Neural crest cell (in vitro differentiated cells): ENCODE data around the gene AFTPH. TPM values are rescaled to one million over a fixed set of nuclear protein-coding genes. Genes with fewer than 3 reads are reported as not detected.
A peak's percentile ranks its signal among the peaks of the same experiment; 100 is the strongest.

ENCODE experiments used
- DNase-seq: peaks from one replicate; pipeline ENCODE4 v3.0.0; 2021; ENCODE audit warnings: low read depth, mixed read lengths, low spot score
- H3K27ac Mint-ChIP-seq: one replicate; pipeline ENCODE4 v1.8.0; 2021; ENCODE audit warnings: mild to moderate bottlenecking, mixed read lengths; ENCODE audit not compliant: unreplicated experiment
- H3K27me3 Mint-ChIP-seq: 2 replicates; pipeline ENCODE4 v1.8.0; 2021; ENCODE audit warnings: low read depth, mild to moderate bottlenecking, mixed read lengths
- H3K36me3 Mint-ChIP-seq: 2 replicates; pipeline ENCODE4 v1.8.0; 2021; ENCODE audit warnings: low read depth, mild to moderate bottlenecking, mixed read lengths
- H3K4me1 Mint-ChIP-seq: 2 replicates; pipeline ENCODE4 v1.8.0; 2021; ENCODE audit warnings: mixed read lengths
- H3K4me3 Mint-ChIP-seq: one replicate; pipeline ENCODE4 v1.8.0; 2021; ENCODE audit warnings: mild to moderate bottlenecking, mixed read lengths
- H3K9me3 Mint-ChIP-seq: 2 replicates; pipeline ENCODE4 v1.8.0; 2021; ENCODE audit warnings: mixed read lengths
- total RNA-seq: library from RNA; stranded (reverse); gene quantifications from 2 replicates; pipeline ENCODE4 v1.2.1, GENCODE V29; 2021
- TF ChIP-seq, protein P1 (sequence below): fragments of 200-600 bp; sonication (generic); conservative IDR thresholded peaks from 2 replicates; pipeline ENCODE4 v1.5.0; 2021; ENCODE audit warnings: antibody characterized with exemption, mild to moderate bottlenecking

The AFTPH gene
- total RNA-seq, 1 donor from 2014 or later, result 17.3 TPM

DNA sequence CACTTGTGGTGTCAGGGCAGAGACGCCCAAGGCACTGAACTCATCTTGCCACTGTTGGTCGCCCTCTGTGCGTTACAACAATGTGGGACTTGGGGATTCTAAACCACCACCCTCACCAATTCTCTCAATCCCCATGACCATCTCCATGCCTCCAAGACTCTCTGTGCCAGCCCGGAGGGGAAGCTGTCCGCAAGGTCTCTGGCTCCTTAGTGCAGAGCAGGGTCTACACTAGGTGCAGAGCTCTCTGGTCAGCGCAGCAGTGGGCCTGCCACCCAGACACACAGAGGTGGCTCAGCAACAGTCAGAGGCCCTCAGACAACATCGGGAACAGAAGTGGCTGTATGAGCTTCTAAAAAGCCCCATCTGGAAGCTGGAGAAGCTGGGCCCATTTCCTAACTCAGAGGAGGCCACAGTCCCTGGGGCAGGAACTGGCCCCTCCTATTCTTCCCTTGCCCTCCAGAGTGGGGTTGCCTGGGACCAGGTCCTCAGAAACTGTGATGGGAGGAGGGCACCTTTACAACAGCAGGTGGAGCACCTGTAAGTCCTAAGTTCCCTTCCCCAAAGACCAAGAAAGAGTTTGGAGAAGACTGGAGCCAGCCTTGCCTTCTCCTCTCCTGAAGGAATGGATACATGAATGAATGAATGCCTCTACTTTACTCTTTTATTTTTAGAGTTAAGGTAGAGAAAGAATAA lies 91.9 kb downstream of the AFTPH start:
- no peak for DNase-seq
- Mint-ChIP-seq H3K9me3 (peaks cover 2% of the 10 kb centered on the region), H3K36me3 (no peaks in the 10 kb centered on the region), H3K4me3 (no peak overlapping the region), H3K27me3 (peaks cover 3% of the 10 kb centered on the region), H3K27ac (no peak overlapping the region), H3K4me1 (peaks cover 27% of the 10 kb centered on the region)
- TF ChIP-seq, protein P1, sequence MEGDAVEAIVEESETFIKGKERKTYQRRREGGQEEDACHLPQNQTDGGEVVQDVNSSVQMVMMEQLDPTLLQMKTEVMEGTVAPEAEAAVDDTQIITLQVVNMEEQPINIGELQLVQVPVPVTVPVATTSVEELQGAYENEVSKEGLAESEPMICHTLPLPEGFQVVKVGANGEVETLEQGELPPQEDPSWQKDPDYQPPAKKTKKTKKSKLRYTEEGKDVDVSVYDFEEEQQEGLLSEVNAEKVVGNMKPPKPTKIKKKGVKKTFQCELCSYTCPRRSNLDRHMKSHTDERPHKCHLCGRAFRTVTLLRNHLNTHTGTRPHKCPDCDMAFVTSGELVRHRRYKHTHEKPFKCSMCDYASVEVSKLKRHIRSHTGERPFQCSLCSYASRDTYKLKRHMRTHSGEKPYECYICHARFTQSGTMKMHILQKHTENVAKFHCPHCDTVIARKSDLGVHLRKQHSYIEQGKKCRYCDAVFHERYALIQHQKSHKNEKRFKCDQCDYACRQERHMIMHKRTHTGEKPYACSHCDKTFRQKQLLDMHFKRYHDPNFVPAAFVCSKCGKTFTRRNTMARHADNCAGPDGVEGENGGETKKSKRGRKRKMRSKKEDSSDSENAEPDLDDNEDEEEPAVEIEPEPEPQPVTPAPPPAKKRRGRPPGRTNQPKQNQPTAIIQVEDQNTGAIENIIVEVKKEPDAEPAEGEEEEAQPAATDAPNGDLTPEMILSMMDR, result no peak

DNA sequence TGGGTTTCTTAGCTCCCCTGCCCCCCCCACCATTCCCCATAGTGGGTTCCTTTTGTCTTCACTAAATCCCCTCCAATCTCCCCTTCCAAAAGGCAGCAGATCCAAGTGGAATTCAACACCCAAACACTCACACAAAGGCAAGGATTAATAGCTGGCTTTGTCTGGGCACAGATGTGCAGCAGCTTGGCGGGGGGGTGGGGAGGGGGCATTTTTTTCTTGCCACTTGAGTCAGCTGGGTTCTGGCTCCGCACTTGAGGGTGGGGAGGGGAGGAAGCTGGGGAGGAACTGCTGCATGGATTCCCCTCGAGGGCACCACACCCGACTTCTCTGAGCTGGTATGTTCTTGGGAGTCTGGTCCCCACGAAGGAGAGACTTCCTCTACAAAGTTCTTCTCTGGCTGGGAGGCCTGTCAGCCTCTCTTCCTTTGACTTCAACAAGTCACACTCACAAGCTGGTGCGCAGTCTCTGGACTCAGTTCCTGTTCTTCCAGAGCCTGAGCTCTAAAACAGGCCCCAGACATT lies 93.6 kb downstream of the AFTPH start:
- Mint-ChIP-seq H3K27me3 (no peaks in the 10 kb centered on the region), H3K9me3 (peaks cover 2% of the 10 kb centered on the region), H3K36me3 (no peaks in the 10 kb centered on the region), H3K4me3 (no peak overlapping the region), H3K27ac (peak overlapping the region; percentile 85), H3K4me1 (peaks cover 33% of the 10 kb centered on the region)
- DNase-seq, result no peak
- TF ChIP-seq, protein P1, result no peak

DNA sequence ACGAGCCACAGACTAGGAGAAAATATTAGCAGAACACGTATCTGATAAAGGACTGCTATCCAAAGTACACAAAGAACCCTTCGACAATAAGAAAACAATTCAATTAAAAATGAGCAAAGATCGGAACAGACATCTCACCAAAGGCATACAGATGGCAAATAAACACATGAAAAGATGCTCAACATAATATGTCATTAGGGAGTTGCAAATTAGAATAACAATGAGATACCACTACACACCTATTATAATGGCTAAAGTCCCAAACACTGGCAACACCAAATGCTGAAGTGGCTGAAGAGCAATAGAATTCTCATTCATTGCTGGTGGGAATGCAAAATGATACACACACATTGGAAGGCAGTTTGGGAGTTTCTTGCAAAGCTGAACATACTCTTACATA lies 96.5 kb downstream of the AFTPH start:
- H3K27ac Mint-ChIP-seq, result no peak overlapping the region
- H3K36me3 Mint-ChIP-seq, result no peaks in the 10 kb centered on the region
- no peak for DNase-seq
- TF ChIP-seq, protein P1, result no peak
- H3K4me3 Mint-ChIP-seq, result no peak overlapping the region
- H3K4me1 Mint-ChIP-seq, result peaks cover 46% of the 10 kb centered on the region
- no peaks in the 10 kb centered on the region for H3K27me3 Mint-ChIP-seq
- H3K9me3 Mint-ChIP-seq, result peaks cover 2% of the 10 kb centered on the region

DNA sequence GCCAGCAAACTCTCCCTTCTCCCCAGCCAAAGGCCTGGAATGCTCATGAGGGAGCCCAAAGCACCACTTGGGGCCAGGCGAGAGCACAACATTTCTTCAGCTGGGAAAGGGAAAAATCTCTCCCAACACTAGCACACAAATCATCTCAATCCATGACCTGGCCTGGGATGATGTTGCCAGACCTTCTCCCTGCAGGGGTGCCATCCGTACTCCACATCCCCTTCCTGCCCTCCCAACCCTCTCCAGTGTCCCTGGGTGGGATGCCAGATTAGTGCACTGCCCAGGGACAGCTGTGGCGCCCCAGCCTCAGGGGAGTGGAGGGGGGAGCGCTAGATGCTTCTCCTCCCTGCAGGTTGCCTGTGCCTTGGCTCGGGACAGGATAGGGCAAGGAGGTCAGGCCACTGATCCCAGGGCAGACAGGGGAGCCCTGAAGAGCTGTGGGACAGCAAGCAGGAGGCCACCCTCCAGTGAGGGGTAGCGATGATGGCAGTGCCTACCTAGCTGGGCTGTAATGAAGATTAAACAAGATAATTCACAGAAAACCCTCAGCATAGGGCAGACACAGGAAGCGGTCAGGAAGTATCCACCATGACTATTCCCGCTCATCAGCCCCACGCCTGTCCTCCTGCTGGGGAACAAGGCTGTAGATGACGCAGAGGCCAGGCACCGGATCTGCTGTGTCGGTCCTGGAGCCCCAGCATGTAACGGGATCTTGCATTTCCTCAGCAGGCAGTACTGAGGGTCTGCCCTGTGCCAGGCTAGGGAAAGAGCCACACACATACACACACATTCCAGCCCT lies 98.5 kb downstream of the AFTPH start:
- TF ChIP-seq, protein P1, result no peak
- H3K27me3 Mint-ChIP-seq, result no peaks in the 10 kb centered on the region
- peaks cover 54% of the 10 kb centered on the region for H3K4me1 Mint-ChIP-seq
- H3K27ac Mint-ChIP-seq, result peak overlapping the region; percentile 50
- no peak for DNase-seq
- no peaks in the 10 kb centered on the region for H3K36me3 Mint-ChIP-seq
- no peak overlapping the region for H3K4me3 Mint-ChIP-seq
- no peaks in the 10 kb centered on the region for H3K9me3 Mint-ChIP-seq

DNA sequence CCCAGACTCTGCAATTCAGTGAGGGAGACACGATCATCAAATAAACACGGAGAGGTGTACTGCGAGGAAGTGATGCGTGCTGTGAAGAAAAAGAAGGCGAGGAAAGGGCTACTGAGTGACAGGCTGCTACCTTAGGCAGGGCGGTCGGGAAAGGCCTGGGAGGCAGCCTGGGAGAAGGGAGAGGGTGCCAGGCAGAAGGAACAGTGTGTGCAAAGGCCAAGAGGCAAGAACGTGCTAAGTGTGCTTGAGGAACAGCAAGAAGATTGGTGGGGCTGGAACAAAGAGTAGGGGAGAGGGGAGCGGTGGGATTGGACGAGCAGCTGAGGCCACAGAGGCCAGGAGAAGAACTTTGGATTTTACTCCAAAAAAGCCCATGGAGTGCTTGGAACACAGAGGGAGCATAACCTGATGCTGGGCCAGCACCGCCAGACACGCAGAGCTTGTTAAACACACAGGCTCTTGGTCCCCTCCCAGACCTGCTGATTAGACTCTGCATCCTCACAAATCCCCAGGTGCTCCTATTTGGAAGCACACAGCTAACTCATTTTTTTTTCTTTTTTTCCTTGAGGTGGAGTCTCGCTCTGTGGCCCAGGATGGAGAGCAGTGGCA lies 99.2 kb downstream of the AFTPH start:
- no peaks in the 10 kb centered on the region for H3K9me3 Mint-ChIP-seq
- no peaks in the 10 kb centered on the region for H3K36me3 Mint-ChIP-seq
- H3K4me3 Mint-ChIP-seq, result no peak overlapping the region
- TF ChIP-seq, protein P1, result no peak
- H3K27ac Mint-ChIP-seq, result peak overlapping the region; percentile 77
- no peak for DNase-seq
- no peaks in the 10 kb centered on the region for H3K27me3 Mint-ChIP-seq
- H3K4me1 Mint-ChIP-seq, result peaks cover 54% of the 10 kb centered on the region
